Measurements from ENCODE around the gene CDH11.

Gene CDH11

DNA sequence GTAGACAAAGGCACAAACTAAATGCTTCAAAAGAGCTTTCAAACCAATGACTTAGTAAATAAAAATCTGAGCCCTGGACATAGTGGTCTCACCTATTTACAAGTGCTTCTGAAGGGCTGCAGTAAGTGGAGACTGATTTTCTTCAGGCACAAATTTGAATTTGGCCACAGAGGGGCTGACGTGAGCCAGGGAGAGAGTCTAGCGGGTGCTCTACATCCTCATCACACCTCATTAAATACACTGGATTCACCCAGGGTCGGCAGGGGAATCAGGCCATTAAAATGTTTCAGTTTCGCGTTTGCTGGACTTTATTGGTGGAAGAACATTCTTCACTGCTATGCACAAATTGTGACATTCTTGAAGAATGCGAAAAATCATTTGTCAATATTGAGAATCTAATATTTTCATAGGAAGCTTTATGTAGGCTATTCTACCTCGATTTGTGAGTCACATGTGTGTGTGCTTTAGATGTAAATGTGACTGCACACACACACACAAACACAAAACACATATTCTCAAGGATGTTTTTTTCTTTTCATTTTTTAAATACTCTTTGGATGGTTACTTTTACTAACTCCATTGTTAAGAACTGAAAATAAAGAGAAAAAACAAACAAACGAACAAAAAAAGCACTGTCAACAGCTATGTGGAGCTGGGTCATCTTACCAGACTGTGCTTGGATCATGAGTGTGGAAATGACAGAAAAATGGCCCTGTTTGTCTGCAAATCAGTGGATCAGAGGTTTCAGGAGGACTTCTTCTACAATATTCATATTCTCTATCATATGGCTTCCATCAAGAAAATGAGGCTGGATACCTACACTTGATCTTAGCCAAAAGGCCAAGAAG is 58.9 kb downstream of the CDH11 start:
- no peaks in the 10 kb centered on the region for H3K79me2 ChIP-seq (ENCODE audit: low read length)
- no peaks in the 10 kb centered on the region for H3K36me3 ChIP-seq (replicated peaks; ENCODE audit: low read depth, low read length)
- no peaks in the 10 kb centered on the region for H4K20me1 ChIP-seq (ENCODE audit: insufficient read depth, low read length)
- no peaks in the 10 kb centered on the region for H3K9me3 ChIP-seq (ENCODE audit: insufficient read depth, low read length)
- no peaks in the 10 kb centered on the region for H3K4me1 ChIP-seq (ENCODE audit: low read length)
- no peak overlapping the region for H3K4me2 ChIP-seq (ENCODE audit: low read length)
- H3K9ac ChIP-seq (ENCODE audit: low read length): no peak overlapping the region
- H3K27ac ChIP-seq (ENCODE audit: low read length): no peak overlapping the region
- TF ChIP-seq, protein P1, sequence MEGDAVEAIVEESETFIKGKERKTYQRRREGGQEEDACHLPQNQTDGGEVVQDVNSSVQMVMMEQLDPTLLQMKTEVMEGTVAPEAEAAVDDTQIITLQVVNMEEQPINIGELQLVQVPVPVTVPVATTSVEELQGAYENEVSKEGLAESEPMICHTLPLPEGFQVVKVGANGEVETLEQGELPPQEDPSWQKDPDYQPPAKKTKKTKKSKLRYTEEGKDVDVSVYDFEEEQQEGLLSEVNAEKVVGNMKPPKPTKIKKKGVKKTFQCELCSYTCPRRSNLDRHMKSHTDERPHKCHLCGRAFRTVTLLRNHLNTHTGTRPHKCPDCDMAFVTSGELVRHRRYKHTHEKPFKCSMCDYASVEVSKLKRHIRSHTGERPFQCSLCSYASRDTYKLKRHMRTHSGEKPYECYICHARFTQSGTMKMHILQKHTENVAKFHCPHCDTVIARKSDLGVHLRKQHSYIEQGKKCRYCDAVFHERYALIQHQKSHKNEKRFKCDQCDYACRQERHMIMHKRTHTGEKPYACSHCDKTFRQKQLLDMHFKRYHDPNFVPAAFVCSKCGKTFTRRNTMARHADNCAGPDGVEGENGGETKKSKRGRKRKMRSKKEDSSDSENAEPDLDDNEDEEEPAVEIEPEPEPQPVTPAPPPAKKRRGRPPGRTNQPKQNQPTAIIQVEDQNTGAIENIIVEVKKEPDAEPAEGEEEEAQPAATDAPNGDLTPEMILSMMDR (IDR thresholded peaks at IDR 0.05; ENCODE audit: low read depth, low read length): no peak
- no peak for TF ChIP-seq EZH2phosphoT487 (IDR thresholded peaks at IDR 0.05; ENCODE audit: low read depth)
- H3K27me3 ChIP-seq (ENCODE audit: low read depth, low read length): no peaks in the 10 kb centered on the region
- no peak overlapping the region for H2AFZ ChIP-seq (ENCODE audit: low read depth, low read length)
- H3K4me3 ChIP-seq (ENCODE audit: low read length): no peak overlapping the region

DNA sequence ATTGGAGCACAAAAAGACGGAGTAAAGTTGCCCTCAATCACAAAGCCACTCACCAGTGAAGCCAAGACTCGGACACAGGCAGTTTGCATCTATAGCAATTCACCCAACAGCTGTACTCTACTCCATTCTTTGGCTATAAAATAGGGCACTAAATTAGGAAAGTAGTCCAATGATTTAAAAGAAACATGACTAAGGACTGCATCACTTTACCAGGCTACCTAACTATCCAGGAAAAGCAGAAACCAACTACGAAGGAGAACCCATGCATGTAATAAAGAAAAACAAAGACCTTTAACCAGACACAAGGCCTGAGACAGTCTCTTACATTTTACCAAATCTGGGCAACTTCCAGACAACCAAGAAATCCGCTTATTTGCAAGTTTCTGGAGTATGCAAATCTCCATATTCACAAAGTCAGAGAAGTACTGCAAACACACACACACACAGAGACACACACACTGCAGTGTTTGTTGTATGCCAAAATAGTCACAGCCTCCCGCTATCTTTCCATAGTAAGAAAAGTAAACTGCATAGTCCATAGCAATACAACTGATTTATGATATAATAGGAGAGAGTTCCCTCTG is 59.8 kb downstream of the CDH11 start:
- Histone ChIP-seq H3K36me3 (replicated peaks; ENCODE audit: low read depth, low read length) (no peaks in the 10 kb centered on the region), H2AFZ (ENCODE audit: low read depth, low read length) (no peak overlapping the region), H3K79me2 (ENCODE audit: low read length) (no peaks in the 10 kb centered on the region), H3K4me2 (ENCODE audit: low read length) (no peak overlapping the region), H3K9me3 (ENCODE audit: insufficient read depth, low read length) (no peaks in the 10 kb centered on the region), H3K4me3 (ENCODE audit: low read length) (no peak overlapping the region), H3K27ac (ENCODE audit: low read length) (no peak overlapping the region), H4K20me1 (ENCODE audit: insufficient read depth, low read length) (no peaks in the 10 kb centered on the region), H3K4me1 (ENCODE audit: low read length) (no peaks in the 10 kb centered on the region), H3K27me3 (ENCODE audit: low read depth, low read length) (no peaks in the 10 kb centered on the region), H3K9ac (ENCODE audit: low read length) (no peak overlapping the region)
- TF ChIP-seq EZH2phosphoT487 (IDR thresholded peaks at IDR 0.05; ENCODE audit: low read depth): no peak
- TF ChIP-seq, protein P1 (IDR thresholded peaks at IDR 0.05; ENCODE audit: low read depth, low read length): no peak

DNA sequence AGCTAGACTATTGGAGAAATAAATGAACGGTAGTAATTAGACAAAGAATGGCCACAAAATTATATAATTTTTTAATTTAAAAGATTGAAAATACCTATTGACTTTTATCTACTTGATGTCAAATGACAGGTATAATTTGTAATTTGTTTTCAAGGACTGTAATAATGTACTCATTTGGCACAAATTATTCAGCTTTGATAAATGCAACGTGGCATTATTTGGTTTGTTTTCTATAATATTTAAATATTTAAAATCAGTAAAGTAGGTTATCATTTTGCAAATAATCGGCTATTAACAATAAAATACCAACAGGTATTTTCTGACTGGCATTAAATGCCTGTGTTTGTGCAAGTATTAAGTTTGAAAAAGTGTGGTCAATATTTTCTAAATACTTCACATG is 60.6 kb downstream of the CDH11 start:
- H3K4me2 ChIP-seq (ENCODE audit: low read length): no peak overlapping the region

More for the DNA sequence above, 60.6 kb downstream of the CDH11 start:
- no peaks in the 10 kb centered on the region for H3K27me3 ChIP-seq (ENCODE audit: low read depth, low read length)
- no peaks in the 10 kb centered on the region for H3K36me3 ChIP-seq (replicated peaks; ENCODE audit: low read depth, low read length)
- no peaks in the 10 kb centered on the region for H3K4me1 ChIP-seq (ENCODE audit: low read length)
- no peaks in the 10 kb centered on the region for H4K20me1 ChIP-seq (ENCODE audit: insufficient read depth, low read length)
- no peak overlapping the region for H3K27ac ChIP-seq (ENCODE audit: low read length)
- no peak overlapping the region for H3K9ac ChIP-seq (ENCODE audit: low read length)
- no peak overlapping the region for H3K4me3 ChIP-seq (ENCODE audit: low read length)
- no peak overlapping the region for H2AFZ ChIP-seq (ENCODE audit: low read depth, low read length)
- TF ChIP-seq EZH2phosphoT487 (IDR thresholded peaks at IDR 0.05; ENCODE audit: low read depth): no peak
- TF ChIP-seq, protein P1 (IDR thresholded peaks at IDR 0.05; ENCODE audit: low read depth, low read length): no peak
- no peaks in the 10 kb centered on the region for H3K9me3 ChIP-seq (ENCODE audit: insufficient read depth, low read length)
- no peaks in the 10 kb centered on the region for H3K79me2 ChIP-seq (ENCODE audit: low read length)
